GM21367 (cell line): Measurements from ENCODE around the gene CD93.

Experiments
- ATAC-seq: cut with Tn5 transposase; IDR thresholded peaks from one replicate; pipeline ENCODE4 v1.9.1; 2021; ENCODE audit not compliant: unreplicated experiment

Gene CD93

DNA sequence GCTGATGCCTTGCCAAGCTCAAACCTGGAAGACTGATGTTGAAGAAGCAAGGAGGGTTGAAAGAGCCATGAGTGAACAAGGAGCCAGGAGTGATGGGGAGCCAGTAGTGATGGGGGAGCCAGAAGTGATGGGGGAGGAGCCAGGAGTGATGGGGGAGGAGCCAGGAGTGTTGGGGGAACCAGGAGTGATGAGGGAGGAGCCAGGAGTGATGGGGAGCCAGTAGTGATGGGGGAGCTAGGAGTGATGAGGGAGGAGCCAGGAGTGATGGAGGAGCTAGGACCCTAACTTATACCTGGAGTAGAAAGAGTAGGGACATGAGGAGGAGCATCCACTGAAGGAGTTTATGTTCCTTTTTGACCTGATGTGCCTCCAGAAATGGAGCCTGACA, 14.6 kb upstream of the CD93 start:
- no peak for ATAC-seq

DNA sequence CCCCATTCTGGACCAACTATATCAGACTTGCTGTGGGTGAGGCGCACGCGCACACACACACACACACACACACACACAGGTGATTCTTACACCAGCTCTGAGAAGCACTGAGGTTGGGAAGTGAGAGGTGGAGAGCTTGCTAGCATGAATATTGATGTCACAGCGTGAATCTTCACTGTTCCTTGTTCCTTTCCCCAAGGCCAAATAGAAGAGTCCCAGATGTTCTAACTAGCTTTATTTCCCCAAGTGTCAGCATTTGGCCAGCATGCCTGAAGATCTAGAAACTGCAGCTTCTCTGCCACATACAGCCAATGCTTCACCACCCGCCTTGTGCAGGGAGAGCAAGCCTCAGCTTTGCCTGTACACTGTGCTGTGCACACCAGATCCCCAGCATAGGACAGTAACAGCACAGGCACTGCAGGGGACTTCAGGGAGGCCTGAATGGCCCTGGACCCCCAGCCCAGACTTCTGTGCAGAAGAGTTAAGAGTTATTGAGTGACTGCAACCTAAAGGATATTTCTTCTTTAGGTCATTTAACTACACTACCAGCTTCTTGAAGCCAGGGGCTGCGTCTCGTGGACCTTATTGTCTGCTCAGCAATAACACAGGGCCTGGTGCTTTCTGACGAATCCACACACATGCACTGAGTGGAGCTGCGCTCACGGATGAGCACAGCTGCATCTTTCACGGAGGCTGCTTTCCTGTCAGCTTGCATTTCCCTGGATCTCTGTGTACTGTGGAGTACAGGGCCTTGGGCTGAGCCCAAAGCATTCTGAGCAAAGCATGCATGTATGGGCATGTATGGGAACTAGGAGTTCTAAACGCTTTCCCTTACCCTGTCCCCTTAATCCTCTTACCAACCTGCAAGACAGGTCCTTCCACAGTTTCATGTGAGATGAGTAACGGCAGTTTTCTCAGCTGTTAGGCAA, 13.9 kb upstream of the CD93 start:
- ATAC-seq, result no peak

DNA sequence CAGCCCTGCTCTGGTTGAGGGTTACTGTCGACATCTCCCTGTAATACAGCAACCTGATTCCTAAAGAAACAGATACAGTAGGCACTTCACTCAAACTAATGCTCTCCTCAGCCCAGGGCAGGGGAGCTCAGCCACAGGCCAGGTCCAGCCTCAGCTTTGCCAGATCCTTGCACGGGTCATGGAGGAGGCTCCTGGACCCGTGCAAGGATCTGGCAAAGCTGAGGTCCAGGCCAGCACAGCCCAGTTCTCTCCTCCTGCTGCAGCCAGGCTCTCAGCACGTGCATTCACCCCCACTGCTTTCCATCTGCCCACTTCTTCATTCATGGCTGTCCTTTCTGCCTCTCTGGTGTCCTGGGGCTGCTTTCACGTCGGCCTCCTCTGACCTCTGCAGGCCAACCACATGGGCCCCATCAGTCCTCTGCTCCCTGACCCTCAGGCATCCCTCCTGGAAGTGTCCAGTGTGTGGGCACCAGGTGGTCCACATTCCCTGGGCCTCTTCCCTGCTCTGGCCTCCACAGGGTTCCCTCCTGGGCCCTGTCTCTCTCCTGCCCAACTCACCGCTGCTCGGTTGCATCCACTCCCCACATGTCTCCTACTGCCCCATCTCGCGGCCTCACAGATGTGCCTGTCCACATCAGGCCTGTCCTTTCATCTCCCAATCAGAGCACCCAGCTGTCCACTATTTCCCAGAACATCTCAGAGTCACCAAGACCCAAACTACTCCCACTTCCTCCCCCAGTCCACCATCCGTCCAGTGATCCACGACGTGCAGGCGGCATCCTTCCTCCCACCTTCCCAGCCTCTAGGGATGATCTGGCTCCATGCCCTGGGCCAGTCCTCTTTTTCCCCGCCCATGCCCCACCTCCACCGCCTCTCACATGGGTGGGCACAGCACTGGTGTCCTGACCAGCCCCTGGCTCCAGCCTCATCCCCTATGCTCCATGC, 11.8 kb upstream of the CD93 start:
- no peak for ATAC-seq

DNA sequence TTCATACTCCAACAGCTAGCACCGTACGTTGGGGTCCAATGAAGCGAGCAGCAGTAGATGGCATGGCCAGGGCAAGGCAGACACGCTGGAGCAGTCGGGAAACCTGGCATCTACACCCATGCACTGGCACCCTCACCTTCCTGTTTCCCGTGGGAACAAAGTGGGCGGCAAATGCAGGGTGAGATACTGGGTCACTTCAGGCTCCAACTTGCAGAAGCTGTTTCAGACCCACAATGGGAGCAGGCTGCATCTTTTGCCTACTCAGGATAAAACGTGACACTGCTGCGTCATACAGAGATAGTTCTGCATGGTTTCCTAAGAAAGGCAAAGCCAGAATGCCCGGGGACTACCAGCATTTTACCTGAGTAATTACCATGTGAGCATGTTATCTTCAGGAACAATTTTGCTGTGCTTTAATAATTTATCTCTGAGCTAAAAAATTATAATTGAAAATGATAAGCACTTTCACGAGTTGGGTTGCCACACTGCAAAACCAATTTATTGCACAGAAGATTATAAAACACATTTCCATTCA, 10.9 kb upstream of the CD93 start:
- ATAC-seq, result no peak

DNA sequence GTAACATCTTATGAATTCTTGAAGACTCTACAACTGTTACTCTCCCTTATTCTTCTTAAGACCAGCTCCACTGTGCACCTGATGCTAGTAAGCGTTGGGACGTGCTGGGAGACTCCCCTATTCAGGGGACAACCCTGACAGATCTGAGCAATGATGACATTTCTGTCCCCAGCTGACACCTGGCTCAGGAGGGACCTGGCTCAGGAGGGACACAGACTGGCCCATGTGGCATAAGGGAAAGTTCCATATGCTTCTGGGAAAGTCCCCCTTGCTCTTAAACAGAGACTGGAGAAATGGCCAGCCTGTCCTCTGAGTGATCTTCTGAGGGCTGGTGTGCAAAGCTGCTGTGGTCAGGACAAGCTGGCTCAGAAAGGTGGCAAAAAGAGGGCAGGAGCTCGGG, 10.0 kb upstream of the CD93 start:
- no peak for ATAC-seq

DNA sequence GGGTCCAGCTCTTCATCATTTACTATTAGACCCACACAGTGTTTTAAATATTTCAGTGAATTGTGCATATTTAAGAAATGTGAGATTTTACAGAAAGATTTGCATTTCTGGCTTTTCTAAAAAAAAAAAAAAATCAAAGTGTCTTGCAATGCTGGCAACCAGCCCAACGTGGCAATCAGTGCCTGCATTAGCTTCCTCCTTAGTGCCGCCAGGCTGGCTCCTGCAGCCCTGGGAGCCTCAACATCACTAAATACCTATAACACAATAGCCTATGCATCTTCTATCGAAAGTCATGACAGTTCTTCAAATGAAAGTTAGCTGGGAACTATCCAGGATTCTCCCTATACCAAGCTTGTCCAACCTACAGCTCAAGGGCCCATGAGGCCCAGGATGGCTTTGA, 9.4 kb upstream of the CD93 start:
- no peak for ATAC-seq

DNA sequence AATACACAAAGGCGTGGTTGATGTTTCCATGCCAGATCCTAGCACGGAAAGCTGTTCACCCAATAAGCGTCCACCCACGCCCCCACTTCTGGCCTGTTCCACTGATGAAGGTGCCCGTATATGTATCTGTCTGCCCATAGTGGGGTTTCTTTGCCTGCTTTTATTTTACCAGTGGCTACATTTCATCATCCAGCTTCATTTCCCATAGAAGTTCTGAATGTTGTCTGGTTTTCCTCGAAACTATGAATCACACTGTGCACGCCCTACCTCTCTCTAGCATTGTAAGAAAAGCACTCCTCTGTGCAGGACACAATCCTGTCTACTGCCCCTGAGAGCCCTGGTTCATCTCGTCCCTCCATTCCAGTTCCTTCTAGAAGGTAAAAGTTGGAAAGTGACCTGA, 8.8 kb upstream of the CD93 start:
- no peak for ATAC-seq

DNA sequence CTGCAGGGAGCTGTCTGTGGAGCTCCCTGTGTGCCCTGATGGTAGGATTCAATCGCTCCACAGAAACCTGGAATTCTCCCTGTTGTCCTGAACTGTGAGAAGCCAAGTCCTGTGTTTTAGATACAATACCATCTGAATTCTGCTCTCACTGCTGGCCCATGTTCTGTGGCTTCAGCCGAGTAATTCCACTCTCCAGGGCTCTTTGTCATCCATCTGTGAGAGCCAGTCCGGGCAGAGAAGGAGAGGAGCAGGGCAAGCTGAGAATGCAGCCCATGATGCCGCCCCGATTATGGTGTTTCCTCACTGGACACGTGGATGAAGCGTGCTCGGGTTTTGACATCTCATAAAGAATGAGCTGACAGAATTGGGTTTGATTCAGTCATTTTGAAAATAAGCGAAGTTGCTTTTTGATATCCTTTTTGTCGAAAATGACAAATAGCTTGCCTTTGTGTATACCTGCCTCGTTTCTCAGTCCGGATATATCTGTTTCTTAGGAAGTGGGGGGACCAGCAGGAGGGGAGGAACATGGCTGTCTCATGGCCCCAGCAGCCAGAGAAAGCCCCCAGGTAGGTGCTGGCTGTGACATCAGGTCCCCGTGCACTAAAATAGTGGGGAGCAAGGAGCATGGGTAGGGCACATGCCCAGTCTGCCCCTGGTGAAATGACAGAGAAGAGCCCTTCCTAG, 8.2 kb upstream of the CD93 start:
- no peak for ATAC-seq

DNA sequence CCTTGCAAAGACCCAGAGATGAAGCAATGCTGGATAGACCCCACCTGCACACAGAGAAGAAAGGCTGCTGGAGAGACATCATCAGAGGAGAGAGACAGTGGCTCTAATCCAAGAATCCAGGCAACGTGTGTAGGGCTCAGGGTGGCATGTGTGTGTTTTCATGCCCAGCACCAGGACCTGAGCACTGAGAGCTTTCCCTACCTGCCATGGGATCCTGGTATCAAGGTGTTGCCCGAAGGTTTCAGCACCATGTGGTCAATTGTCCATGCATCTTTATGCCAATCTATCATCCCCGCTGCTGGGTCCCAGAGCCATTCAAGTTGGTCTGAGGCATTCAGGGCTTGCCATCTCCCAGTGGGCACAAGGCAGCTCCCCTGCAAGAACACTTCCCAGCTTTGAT, 7.5 kb upstream of the CD93 start:
- ATAC-seq, result no peak

DNA sequence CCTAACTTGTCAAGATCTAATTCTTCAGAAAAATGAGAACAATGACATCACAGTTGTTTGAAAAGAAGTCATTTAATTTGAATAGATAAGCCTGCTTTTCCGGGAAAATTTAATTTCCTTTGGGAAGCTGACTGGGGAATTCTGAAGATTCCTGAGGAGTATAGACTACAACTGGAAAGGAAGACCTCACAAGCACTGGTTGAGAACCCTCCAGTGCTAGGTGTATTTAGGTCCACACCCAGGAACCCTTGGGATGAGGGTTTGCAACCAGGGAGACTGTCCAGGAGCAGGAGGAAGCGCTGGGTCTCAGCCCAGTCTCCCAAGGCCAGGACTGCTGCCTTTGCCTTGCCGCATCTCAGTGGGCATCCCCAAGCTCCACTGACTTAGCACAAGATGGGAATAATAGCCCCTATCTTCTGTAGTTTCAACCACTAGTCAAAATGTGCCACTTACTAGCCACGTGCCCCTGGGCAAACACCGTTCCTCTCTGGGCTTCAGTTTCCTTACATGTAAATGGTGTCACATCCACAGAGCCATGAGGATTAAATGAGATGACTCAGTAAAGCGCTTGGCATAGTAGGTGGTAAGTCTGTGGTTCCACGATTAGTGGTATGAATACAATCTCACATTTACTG, 6.9 kb upstream of the CD93 start:
- ATAC-seq, result no peak

DNA sequence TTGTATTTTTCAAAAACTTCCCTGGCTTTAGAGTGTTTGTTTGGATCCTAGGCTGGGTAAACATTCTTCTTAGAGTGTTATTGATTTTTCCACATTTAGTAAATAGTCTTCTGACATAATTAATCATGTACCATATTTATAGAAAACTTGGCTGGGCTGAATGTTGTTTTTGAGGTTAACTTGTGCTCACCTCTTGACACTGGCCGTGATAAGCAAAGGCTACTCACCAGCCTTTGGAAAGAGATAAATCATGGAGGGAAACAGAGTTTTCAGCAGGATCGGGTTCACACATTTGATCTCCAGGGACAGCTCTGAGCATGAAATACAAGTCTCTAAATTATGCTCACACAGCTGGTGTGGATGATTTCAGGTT, 6.2 kb upstream of the CD93 start:
- ATAC-seq, result no peak

DNA sequence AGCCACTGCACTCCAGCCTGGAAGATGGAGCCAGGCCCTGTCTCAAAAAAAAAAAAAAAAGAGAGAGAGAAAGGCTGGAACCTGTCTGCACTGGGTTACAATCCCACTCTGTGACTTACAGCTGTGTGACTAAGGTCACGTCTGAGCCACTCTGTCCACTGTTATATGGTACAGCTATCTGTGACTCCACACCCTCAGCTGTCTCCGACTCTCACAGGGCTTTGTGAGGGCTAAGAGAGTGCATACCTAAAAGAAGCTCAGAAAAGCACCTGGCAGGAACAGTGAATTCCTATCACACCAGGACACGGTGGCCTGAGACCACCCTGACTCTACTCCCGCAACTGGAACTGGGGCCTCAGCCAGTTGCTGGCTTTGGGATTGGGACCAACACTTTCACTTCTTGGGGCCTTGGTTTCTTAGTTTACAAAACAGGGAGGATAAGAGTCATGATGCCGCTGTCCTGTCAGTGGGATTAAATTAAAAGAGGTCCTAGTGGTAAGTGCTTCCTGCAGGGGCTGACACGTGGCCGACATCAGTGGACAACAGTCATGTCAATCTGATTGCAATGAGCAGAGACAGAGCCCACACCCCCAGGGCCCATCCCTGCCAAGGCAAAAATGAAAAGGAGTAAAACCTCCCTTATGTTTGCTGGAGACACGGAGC, 5.7 kb upstream of the CD93 start:
- ATAC-seq, result no peak

DNA sequence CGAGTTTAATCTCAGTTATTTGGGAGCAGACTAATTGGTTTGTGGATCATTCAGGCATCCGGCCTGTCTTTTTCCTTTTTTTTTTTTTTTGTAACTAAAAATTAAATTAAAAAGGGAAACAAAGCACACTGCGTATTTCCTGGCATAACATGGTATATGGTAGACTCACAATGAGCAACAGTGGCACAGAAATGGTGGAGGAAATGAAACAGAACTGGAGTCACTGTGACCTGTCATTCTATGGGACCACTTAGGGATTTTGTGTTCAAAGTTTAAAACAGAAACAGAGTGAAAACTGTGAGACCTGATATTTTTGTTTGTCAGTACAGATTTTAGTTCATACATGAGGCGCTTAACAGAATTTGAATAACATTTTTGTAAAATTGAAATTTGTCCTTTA, 4.8 kb upstream of the CD93 start:
- no peak for ATAC-seq

DNA sequence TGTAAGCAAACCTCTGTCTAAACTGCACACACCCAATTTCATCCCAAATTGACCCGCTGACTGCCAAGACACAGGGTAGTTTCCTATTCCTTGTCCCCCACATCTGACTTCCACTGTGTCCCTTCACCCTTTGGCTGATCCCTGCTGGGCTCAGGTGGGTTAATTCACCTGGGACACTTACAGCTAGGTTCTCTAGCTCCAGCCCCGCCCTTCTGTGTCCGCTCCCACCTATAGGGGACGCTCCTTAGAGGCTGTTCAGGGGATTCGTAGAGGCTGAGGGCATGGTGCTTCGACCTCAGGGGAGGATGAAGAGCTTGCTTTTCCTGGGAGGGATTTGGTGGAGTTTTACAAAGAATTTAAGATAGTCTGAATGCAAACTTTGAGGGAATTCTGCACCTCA, 4.0 kb upstream of the CD93 start:
- ATAC-seq, result no peak

DNA sequence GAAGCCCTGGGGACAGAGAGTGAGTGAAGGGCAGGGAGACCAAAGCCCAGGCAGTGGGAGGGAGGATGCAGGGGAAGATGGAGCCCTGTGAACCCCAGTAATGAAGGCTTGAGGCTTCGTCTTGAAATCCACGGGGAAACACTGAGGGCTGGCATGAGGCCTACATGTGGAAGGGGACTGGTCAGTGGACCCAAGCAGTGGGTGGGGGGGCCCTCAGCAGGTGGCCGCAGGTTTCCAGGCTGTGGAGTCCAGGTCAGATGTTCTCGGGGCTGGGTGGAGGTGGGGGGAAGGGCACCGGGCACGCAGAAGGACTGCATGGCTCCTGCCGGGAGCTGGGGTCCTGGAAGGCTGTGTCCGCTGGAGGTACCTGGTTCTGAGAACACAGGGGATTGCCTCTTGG, 2.7 kb upstream of the CD93 start:
- ATAC-seq, result no peak

DNA sequence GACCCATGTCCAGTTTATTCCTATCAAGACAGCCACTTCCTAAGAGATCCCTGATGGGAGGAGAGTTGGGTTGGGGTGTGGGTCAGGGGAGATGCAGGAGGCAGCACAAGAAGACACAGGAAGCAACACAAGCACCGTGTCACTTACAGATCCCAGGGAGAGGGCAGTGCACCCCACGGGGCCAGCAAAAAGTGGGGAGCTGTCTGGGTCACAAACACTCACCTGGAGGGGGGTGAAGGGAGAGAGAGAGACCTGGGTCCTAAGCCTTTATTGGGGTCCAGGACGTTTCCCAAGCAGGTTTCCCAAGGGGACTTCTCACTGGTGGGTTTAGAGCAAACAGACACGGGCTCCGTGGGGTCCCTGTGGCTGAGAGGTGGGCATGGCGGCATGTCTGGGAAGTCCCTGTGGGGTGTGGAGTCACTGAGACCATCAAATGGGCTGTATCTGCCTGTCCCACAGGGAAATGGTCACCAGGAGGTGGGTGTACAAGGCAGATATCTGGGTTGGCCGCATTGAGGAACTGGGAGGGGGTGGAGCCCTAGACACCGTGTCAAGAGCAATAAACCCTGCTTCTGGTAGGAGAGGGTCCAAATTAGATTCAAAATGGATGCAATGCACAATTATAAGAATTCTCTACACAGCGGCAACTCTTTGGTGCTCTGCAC, 1.6 kb upstream of the CD93 start:
- no peak for ATAC-seq

DNA sequence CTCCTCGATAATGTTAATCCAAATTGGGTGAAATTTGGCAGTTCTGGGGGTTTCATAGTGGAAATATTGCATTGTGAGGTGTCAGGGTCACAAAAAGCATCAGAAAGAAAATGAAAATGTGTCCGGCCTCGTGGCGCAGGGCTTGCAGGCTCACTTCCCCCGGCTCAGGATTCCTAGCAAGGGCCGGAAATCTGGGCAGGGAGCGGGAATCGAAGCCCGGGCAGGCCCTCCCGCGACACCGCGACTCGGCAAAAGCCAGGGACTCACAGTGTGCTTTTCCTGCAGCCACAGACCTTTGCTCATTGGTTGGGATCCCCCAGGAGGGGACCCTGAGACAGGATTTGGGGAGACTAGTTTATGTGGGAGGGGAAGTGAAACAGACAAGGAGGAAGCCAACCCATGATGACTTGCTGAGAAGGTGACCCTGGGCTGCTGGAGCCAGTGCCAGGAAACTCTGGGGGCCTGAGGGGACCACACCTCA, 847 bp upstream of the CD93 start:
- ATAC-seq, result no peak

DNA sequence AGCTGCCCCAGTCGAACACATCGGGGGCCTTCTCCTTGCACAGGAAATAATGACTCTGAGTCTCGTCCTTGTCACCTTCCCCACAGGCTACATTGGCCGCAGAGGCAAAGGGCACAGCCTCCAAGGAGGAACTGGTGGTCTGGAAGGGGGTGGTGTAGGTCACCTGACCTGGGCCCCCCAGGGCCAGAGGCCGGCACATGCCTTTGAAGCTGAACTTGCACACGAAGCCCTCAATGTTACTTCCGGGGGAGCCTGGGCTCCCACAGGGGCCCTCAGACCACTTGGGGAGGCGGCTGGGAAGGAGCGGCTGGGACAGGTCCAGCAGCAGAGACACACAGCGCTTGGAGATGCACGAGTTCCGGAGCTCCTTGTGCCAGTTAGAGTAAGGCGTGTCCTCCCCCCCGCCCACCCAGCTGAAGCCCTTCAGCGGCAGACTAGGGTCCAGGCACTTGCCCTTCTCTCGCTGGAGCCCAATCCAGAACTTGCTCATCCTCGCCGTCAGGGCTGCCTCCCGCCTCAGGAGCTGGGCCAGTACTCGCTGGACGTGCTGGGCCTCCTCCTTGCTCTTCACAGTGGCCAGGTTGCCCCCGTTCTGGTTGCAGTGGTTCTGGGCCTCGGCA, 578 bp downstream of the CD93 start:
- no peak for ATAC-seq

DNA sequence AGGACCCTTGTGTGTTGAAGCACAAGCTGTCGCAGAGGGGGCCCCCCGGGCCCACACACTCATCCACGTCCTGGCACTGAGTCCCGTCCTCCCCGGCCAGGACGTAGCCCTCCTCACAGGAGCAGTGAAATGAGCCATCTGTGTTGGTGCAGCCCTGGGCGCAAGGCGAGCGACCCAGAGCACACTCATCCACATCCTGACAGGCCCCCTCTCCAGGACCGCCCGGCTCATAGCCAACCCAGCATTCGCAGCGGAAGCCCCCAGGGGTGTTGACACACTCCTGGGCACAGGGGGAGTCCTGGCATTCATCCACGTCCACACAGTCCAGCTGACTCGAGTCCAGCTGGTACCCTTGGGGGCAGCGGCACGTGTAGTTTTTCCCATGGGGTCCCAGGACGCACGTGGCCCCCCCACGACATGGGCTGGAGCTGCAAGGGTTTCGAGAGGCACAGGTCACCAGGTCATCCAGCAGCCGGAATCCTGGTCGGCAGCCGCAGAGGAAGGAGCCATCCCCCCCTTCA, 1.2 kb downstream of the CD93 start:
- no peak for ATAC-seq
